Activated CD8-positive, alpha-beta T cell treated with anti-CD3 and anti-CD28 coated beads, Interleukin-2, amount 10 ng/mL, durations not matched to agents 7 days and 5 days (primary cell): ENCODE data around the gene PRPF6. TPM values are rescaled to one million over a fixed set of nuclear protein-coding genes. Genes with fewer than 3 reads are reported as not detected.
"Not testable (repeated sequence)": the region's sequence is repeated elsewhere in the genome, so short reads cannot be mapped to it uniquely, and the experiment has no call there.

Experiments
- ATAC-seq: fragments of 150-1000 bp; cut with Tn5 transposase; one replicate; pipeline ENCODE4 v1.10.0; 2021; ENCODE audit warnings: moderate library complexity
- CTCF ChIA-PET: fragments of 350-600 bp; sonication (Branson Sonifier 250); formaldehyde crosslinking; loops from one replicate; lab custom pipeline; 2021; ENCODE audit warnings: antibody characterized with exemption; lab: Charles Lee
- POLR2A ChIA-PET: fragments of 350-600 bp; sonication (Branson Sonifier 250); formaldehyde crosslinking; loops from one replicate; lab custom pipeline; 2021; ENCODE audit warnings: antibody characterized with exemption; lab: Charles Lee
- DNase-seq: peaks from one replicate; pipeline ENCODE4 v3.0.0-alpha.2; 2020
- H3K27ac Mint-ChIP-seq: one replicate; pipeline ENCODE4 v1.8.0; 2021; ENCODE audit warnings: mild to moderate bottlenecking, mixed read lengths
- H3K27me3 Mint-ChIP-seq: one replicate; pipeline ENCODE4 v1.8.0; 2021; ENCODE audit warnings: low read depth, mixed read lengths
- H3K36me3 Mint-ChIP-seq: one replicate; pipeline ENCODE4 v1.8.0; 2021; ENCODE audit warnings: low read depth, mixed read lengths
- H3K4me1 Mint-ChIP-seq: one replicate; pipeline ENCODE4 v1.8.0; 2021; ENCODE audit warnings: low read depth, mixed read lengths
- H3K4me3 Mint-ChIP-seq: one replicate; pipeline ENCODE4 v1.8.0; 2021; ENCODE audit warnings: mild to moderate bottlenecking, mixed read lengths
- H3K9me3 Mint-ChIP-seq: one replicate; pipeline ENCODE4 v1.8.0; 2022; ENCODE audit warnings: mixed read lengths; ENCODE audit not compliant: insufficient read depth
- total RNA-seq, 2 experiments: library from RNA; stranded (reverse); gene quantifications; one replicate each; pipeline ENCODE4 v1.2.3, GENCODE V29; 2021

PRPF6 gene
- total RNA-seq, 2 experiments from 2014 or later = 64.7 to 68.3 TPM

GRCh38 chr20:64009811-64010387, 29.0 kb downstream of the PRPF6 start:
- DNase-seq (peak; percentile 46), ATAC-seq (peak; percentile 37)
- H3K4me1 Mint-ChIP-seq = peaks cover 56% of the 10 kb centered on the region
- peak overlapping the region; percentile 74 for H3K27ac Mint-ChIP-seq
- peaks cover 72% of the 10 kb centered on the region for H3K36me3 Mint-ChIP-seq
- peaks cover 20% of the 10 kb centered on the region for H3K9me3 Mint-ChIP-seq
- POLR2A ChIA-PET = interaction anchor here (1.5 to 1.6 kb wide), 2 partner anchors 29 to 31 kb away, joined by 3 to 8 read pairs; partner anchors contain the start of gene SAMD10
- CTCF ChIA-PET = interaction anchor here (0.7 to 1.9 kb wide), 4 partner anchors 24 to 30 kb away, joined by 3 to 5 read pairs (median 4); partner anchors contain the start of genes PRPF6 and SAMD10
- no peaks in the 10 kb centered on the region for H3K27me3 Mint-ChIP-seq
- peak overlapping the region; percentile 32 for H3K4me3 Mint-ChIP-seq

DNA sequence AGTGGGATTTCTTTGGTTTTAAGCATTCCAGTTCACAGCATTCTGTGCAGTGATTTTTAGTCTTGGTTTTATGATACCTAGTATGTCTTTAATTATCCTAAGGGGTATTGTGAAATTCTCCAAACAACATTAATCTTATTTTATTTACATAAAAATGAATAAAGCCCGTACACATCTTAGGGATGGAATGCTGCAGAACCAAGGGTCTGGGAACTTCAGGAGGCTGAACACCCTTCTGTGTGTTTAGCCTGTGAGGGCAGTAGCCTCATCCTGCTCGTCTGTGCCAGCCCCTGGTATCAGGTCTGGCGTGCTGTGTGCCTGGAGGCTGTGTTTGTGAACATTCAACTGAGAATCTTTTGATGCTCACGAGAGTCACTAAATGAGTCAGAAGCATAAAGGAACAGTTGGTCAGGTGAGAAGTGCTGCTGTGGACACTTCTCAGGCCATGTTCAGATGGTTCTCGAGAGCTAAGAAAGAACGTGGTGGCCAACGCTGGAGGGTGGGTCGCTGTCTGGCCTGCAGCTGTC, 29.8 kb downstream of the PRPF6 start:
- Mint-ChIP-seq H3K27me3 (no peaks in the 10 kb centered on the region), H3K4me3 (no peak overlapping the region), H3K4me1 (peaks cover 62% of the 10 kb centered on the region), H3K27ac (peak overlapping the region; percentile 78), H3K36me3 (peaks cover 76% of the 10 kb centered on the region), H3K9me3 (peaks cover 20% of the 10 kb centered on the region)
- POLR2A ChIA-PET = interaction anchor here (1.5 to 1.6 kb wide), 2 partner anchors 28 to 32 kb away, joined by 3 to 8 read pairs; partner anchors contain the start of gene SAMD10
- CTCF ChIA-PET = interaction anchor here (0.7 to 1.9 kb wide), 4 partner anchors 23 to 33 kb away, joined by 3 to 5 read pairs (median 4); partner anchors contain the start of genes PRPF6 and SAMD10
- ATAC-seq (peak; percentile 17), DNase-seq (no peak)

GRCh38 chr20:64011366-64011779, 30.4 kb downstream of the PRPF6 start:
- Mint-ChIP-seq H3K27ac (peak overlapping the region; percentile 78), H3K9me3 (peaks cover 20% of the 10 kb centered on the region), H3K4me1 (peaks cover 62% of the 10 kb centered on the region), H3K27me3 (no peaks in the 10 kb centered on the region), H3K36me3 (peaks cover 76% of the 10 kb centered on the region), H3K4me3 (no peak overlapping the region)
- peak; percentile 16 for ATAC-seq
- ChIA-PET CTCF (interaction anchor here (1.2 to 1.9 kb wide), 2 partner anchors 27 to 34 kb away, joined by 3 to 5 read pairs; no protein-coding TSS in a partner anchor), POLR2A (interaction anchor here (1.5 to 1.6 kb wide), 2 partner anchors 27 to 32 kb away, joined by 3 to 8 read pairs; partner anchors contain the start of gene SAMD10)
- DNase-seq = no peak

GRCh38 chr20:64012385-64013154, 31.6 kb downstream of the PRPF6 start:
- H3K27me3 Mint-ChIP-seq, DNase-seq, POLR2A ChIA-PET, ATAC-seq: not testable (repeated sequence)
- CTCF ChIA-PET = interaction anchor here (1.9 kb wide), 1 partner anchor 26 kb away, joined by 8 read pairs; no protein-coding TSS in a partner anchor
- Mint-ChIP-seq H3K36me3 (peaks cover 70% of the 10 kb centered on the region), H3K4me3 (peak overlapping the region; percentile 50), H3K9me3 (peaks cover 20% of the 10 kb centered on the region), H3K4me1 (peaks cover 62% of the 10 kb centered on the region), H3K27ac (peak overlapping the region; percentile 93)

DNA sequence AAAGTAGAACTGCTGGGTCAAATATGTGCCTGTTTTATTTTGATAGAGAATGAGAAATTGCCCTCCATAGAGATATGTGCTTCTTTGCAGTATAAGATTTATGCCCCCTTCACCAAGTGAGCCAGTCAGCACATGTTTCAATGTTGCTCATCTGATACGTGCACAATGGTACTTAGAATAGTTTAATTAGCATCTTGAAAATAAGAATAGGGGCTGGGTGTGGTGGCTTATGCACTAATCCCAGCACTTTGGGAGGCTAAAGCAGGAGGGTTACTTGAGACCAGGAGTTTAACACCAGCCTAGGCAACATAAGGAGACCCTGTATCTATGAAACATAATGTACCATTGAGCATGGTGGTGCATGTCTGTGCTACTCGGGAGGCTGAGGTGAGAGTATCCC, 34.7 kb downstream of the PRPF6 start:
- Mint-ChIP-seq H3K36me3 (peaks cover 61% of the 10 kb centered on the region), H3K9me3 (peaks cover 6% of the 10 kb centered on the region), H3K27ac (no peak overlapping the region), H3K4me1 (peaks cover 39% of the 10 kb centered on the region), H3K4me3 (no peak overlapping the region), H3K27me3 (no peaks in the 10 kb centered on the region)
- POLR2A ChIA-PET = no interaction called here
- CTCF ChIA-PET = no interaction called here
- DNase-seq (no peak), ATAC-seq (no peak)

GRCh38 chr20:64021124-64021975, 40.4 kb downstream of the PRPF6 start:
- peaks cover 62% of the 10 kb centered on the region for H3K36me3 Mint-ChIP-seq
- POLR2A ChIA-PET = no interaction called here
- H3K9me3 Mint-ChIP-seq = no peaks in the 10 kb centered on the region
- H3K27me3 Mint-ChIP-seq = no peaks in the 10 kb centered on the region
- no peak for DNase-seq
- H3K27ac Mint-ChIP-seq = no peak overlapping the region
- no peak overlapping the region for H3K4me3 Mint-ChIP-seq
- H3K4me1 Mint-ChIP-seq = peaks cover 3% of the 10 kb centered on the region
- CTCF ChIA-PET = interaction anchor here (1.2 kb wide), 1 partner anchor 47 kb away, joined by 3 read pairs; no protein-coding TSS in a partner anchor
- no peak for ATAC-seq

- peaks cover 3% of the 10 kb centered on the region for H3K4me1 Mint-ChIP-seq
Measured at GRCh38 chr20:64022671-64023360, 41.9 kb downstream of the PRPF6 start.

DNA sequence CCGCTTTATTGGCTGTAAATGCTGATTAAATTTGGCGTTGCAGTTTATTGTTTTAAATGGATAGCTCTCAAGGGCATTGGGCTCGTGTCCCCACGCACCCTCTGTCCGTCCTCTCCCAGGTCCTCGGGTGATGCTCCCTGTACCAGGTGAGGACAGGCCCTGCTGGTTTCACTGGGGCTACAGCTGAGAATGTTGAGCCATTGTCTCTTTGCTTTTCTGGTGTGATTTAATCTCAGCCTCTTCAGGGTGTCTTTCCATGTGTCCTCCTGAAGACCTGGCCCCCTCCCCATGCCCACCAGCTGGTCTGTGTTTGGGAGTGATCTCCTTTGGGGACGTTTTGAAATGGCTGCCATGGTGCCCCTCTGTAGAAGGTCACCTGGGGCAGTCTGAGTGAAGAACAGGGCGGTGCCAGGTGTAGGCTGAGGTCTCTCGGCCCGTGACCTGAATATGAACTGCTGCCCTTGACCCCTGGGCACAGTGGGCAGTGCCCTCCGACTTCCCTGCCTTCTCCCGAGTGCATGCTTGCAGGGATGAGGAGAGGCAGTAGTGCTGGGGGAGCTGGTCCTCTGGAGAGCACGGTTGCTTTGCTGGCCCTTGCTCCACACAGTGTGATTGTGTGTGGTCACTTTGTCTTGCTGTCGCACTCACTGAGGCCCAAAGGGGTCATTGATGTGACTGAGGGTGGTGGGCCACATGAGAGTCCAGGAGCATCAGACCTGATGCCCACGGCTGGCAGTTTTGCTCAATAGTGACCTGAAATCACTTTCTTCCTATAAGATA, 42.6 kb downstream of the PRPF6 start:
- no peaks in the 10 kb centered on the region for H3K27me3 Mint-ChIP-seq
- CTCF ChIA-PET = no interaction called here
- H3K4me1 Mint-ChIP-seq = peaks cover 3% of the 10 kb centered on the region
- POLR2A ChIA-PET = no interaction called here
- no peaks in the 10 kb centered on the region for H3K9me3 Mint-ChIP-seq
- ATAC-seq (no peak), DNase-seq (no peak)
- no peak overlapping the region for H3K4me3 Mint-ChIP-seq
- peaks cover 65% of the 10 kb centered on the region for H3K36me3 Mint-ChIP-seq
- no peak overlapping the region for H3K27ac Mint-ChIP-seq

More at GRCh38 chr20:64022671-64023360, 41.9 kb downstream of the PRPF6 start:
- Mint-ChIP-seq H3K27me3 (no peaks in the 10 kb centered on the region), H3K27ac (no peak overlapping the region), H3K4me3 (no peak overlapping the region), H3K9me3 (no peaks in the 10 kb centered on the region), H3K36me3 (peaks cover 63% of the 10 kb centered on the region)
- POLR2A ChIA-PET = no interaction called here
- CTCF ChIA-PET = interaction anchor here (1.2 kb wide), 1 partner anchor 49 kb away, joined by 3 read pairs; no protein-coding TSS in a partner anchor
- ATAC-seq (no peak), DNase-seq (no peak)

DNA sequence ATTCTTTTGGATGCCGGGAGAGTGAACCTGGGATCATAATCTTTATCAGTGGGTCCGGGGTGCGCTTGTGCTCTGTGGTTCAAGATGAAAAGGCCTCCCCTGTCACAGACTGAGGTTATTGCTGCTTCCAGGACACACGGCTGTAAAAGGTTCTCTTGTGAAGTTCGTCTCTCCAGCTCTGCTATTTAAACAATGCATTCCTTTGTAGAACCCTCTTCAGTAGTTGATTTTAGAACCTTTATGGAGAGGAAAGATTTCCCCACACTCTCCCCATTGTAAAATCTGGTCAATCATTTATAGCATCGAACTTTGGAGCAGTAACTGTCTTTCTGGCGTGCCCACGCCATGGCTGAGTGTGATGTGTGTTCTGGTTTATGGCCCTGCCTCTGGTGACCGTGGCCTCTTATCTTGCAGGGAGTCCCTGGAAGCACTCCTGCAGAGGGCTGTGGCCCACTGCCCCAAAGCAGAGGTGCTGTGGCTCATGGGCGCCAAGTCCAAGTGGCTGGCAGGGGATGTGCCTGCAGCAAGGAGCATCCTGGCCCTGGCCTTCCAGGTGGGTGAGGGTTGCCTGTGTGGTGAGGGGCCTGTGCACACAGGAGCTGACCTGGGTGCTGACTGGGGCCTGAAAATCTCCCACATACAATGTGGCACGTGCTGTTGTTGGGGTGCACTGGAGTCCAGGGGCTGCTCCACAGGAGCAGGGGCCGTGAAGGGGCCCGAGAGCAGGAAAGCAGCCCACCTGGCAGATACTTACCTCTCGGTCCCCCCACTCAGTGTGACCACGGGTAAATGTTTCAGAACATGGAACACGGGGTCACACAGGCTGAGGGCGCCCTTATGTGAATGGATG, 43.4 kb downstream of the PRPF6 start:
- H3K36me3 Mint-ChIP-seq = peaks cover 63% of the 10 kb centered on the region
- H3K9me3 Mint-ChIP-seq = no peaks in the 10 kb centered on the region
- no peak overlapping the region for H3K4me3 Mint-ChIP-seq
- POLR2A ChIA-PET = interaction anchor here (1.0 kb wide), 1 partner anchor 14 kb away, joined by 3 read pairs; no protein-coding TSS in a partner anchor
- DNase-seq = no peak
- no peak overlapping the region for H3K27ac Mint-ChIP-seq
- ATAC-seq = no peak
- H3K4me1 Mint-ChIP-seq = peaks cover 3% of the 10 kb centered on the region
- no peaks in the 10 kb centered on the region for H3K27me3 Mint-ChIP-seq
- CTCF ChIA-PET = interaction anchor here (1.3 kb wide), 1 partner anchor 14 kb away, joined by 4 read pairs; no protein-coding TSS in a partner anchor
